ENCODE data around the gene CES5A.

CES5A gene

DNA sequence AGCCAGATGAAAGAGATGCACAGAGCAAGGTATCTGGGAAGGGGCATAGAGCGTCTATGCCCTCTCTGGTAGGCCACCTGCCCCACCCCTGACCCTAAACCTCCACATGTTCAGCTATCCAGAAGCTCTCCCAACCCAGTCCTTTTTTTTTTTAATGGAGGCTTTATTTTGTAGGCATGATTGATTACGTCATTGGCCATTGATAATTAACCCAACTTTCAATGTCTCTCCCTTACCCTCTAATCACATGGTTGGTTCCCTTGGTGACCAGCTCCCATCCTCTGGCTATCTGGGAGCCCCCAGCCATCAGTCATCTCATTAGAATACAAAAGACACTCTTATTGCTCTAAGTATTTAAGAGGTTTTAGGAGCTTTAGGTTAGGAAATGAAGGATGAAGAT lies 14.3 kb upstream of the CES5A start:
- no peak overlapping the region for H3K4me3 ChIP-seq (ENCODE audit: low read depth, low read length)
- TF ChIP-seq, protein P1, sequence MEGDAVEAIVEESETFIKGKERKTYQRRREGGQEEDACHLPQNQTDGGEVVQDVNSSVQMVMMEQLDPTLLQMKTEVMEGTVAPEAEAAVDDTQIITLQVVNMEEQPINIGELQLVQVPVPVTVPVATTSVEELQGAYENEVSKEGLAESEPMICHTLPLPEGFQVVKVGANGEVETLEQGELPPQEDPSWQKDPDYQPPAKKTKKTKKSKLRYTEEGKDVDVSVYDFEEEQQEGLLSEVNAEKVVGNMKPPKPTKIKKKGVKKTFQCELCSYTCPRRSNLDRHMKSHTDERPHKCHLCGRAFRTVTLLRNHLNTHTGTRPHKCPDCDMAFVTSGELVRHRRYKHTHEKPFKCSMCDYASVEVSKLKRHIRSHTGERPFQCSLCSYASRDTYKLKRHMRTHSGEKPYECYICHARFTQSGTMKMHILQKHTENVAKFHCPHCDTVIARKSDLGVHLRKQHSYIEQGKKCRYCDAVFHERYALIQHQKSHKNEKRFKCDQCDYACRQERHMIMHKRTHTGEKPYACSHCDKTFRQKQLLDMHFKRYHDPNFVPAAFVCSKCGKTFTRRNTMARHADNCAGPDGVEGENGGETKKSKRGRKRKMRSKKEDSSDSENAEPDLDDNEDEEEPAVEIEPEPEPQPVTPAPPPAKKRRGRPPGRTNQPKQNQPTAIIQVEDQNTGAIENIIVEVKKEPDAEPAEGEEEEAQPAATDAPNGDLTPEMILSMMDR (IDR thresholded peaks at IDR 0.05; ENCODE audit: insufficient read depth, low read length, missing control alignments): no peak
- ChIA-PET POLR2A (no interaction called here), CTCF (interaction anchor here (0.6 to 0.8 kb wide), 2 partner anchors 45 to 429 kb away, joined by 3 read pairs; no protein-coding TSS in a partner anchor)
- no peak for DNase-seq (ENCODE audit: low read depth, low spot score)

- POLR2A ChIA-PET: no interaction called here
- no peak for DNase-seq (ENCODE audit: low read depth, low spot score)
- TF ChIP-seq, protein P1 (IDR thresholded peaks at IDR 0.05; ENCODE audit: insufficient read depth, low read length, missing control alignments): no peak
- CTCF ChIA-PET: no interaction called here
- no peak overlapping the region for H3K4me3 ChIP-seq (ENCODE audit: low read depth, low read length)
Observed at GRCh38 chr16:55888546-55888945, 13.4 kb upstream of the CES5A start.

DNA sequence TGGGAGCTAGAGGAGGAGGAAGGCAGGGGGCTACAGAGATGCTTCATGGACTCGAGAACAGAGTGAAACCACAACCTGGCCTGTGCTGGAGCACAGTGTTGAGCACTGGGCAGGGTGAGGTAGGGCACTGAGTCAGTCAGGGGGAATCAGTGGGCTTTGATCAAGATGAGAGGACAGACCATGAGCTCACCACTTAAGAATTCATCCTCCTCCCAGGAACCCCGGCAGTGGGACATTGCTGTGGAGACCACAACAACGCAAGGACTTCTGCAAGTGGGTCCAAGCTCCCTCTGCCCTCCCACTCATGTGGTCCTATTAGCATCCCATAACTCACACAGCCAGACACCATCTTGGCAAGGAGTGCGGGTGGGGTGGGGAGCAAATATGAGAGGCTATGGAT lies 1.7 kb upstream of the CES5A start:
- no peak for DNase-seq (ENCODE audit: low read depth, low spot score)
- TF ChIP-seq, protein P1 (IDR thresholded peaks at IDR 0.05; ENCODE audit: insufficient read depth, low read length, missing control alignments): no peak
- CTCF ChIA-PET: no interaction called here
- POLR2A ChIA-PET: no interaction called here
- H3K4me3 ChIP-seq (ENCODE audit: low read depth, low read length): no peak overlapping the region

GRCh38 chr16:55873122-55873521 lies 2.1 kb downstream of the CES5A start:
- DNase-seq (ENCODE audit: low read depth, low spot score): no peak
- no peak overlapping the region for H3K4me3 ChIP-seq (ENCODE audit: low read depth, low read length)
- CTCF ChIA-PET: no interaction called here
- TF ChIP-seq, protein P1 (IDR thresholded peaks at IDR 0.05; ENCODE audit: insufficient read depth, low read length, missing control alignments): no peak
- POLR2A ChIA-PET: no interaction called here

GRCh38 chr16:55872130-55872529 lies 3.0 kb downstream of the CES5A start:
- no peak overlapping the region for H3K4me3 ChIP-seq (ENCODE audit: low read depth, low read length)
- DNase-seq (ENCODE audit: low read depth, low spot score): no peak
- ChIA-PET POLR2A (no interaction called here), CTCF (no interaction called here)
- TF ChIP-seq, protein P1 (IDR thresholded peaks at IDR 0.05; ENCODE audit: insufficient read depth, low read length, missing control alignments): no peak

- ChIA-PET CTCF (no interaction called here), POLR2A (no interaction called here)
- TF ChIP-seq, protein P1 (IDR thresholded peaks at IDR 0.05; ENCODE audit: insufficient read depth, low read length, missing control alignments): no peak
- no peak overlapping the region for H3K4me3 ChIP-seq (ENCODE audit: low read depth, low read length)
- DNase-seq (ENCODE audit: low read depth, low spot score): no peak
Observed at GRCh38 chr16:55871411-55872038, 3.6 kb downstream of the CES5A start.

Data from AG04449 (cell line).